Measurements from ENCODE around the gene ADGRG7.

Gene ADGRG7

GRCh38 chr3:100600181-100601042 lies 9.0 kb upstream of the ADGRG7 start:
- DNase-seq (ENCODE audit: low read depth, low spot score), result peak; percentile 11

GRCh38 chr3:100602506-100603444 lies 6.6 kb upstream of the ADGRG7 start:
- DNase-seq (ENCODE audit: low read depth, low spot score), result no peak

GRCh38 chr3:100603469-100603868 lies 5.9 kb upstream of the ADGRG7 start:
- DNase-seq (ENCODE audit: low read depth, low spot score), result peak; percentile 20

- no peak for DNase-seq (ENCODE audit: low read depth, low spot score)
Observed at GRCh38 chr3:100605358-100605757, 4.0 kb upstream of the ADGRG7 start.

- DNase-seq (ENCODE audit: low read depth, low spot score), result no peak
Observed at GRCh38 chr3:100606894-100607512, 2.4 kb upstream of the ADGRG7 start.

- DNase-seq (ENCODE audit: low read depth, low spot score), result no peak
Observed at GRCh38 chr3:100609963-100610362, 562 bp downstream of the ADGRG7 start.

- no peak for DNase-seq (ENCODE audit: low read depth, low spot score)
Observed at GRCh38 chr3:100611221-100611620, 1.8 kb downstream of the ADGRG7 start.

- no peak for DNase-seq (ENCODE audit: low read depth, low spot score)
Observed at GRCh38 chr3:100613721-100614390, 4.5 kb downstream of the ADGRG7 start.

GRCh38 chr3:100614941-100615340 lies 5.5 kb downstream of the ADGRG7 start:
- DNase-seq (ENCODE audit: low read depth, low spot score), result no peak

- peak; percentile 28 for DNase-seq (ENCODE audit: low read depth, low spot score)
Observed at GRCh38 chr3:100615684-100616083, 6.3 kb downstream of the ADGRG7 start.

GRCh38 chr3:100621251-100621650 lies 11.8 kb downstream of the ADGRG7 start:
- DNase-seq (ENCODE audit: low read depth, low spot score), result no peak

- DNase-seq (ENCODE audit: low read depth, low spot score), result no peak
Observed at GRCh38 chr3:100627491-100627890, 18.1 kb downstream of the ADGRG7 start.

- DNase-seq (ENCODE audit: low read depth, low spot score), result no peak
Observed at GRCh38 chr3:100629421-100630127, 20.2 kb downstream of the ADGRG7 start.

GRCh38 chr3:100630664-100631063 lies 21.3 kb downstream of the ADGRG7 start:
- no peak for DNase-seq (ENCODE audit: low read depth, low spot score)

GRCh38 chr3:100631236-100631635 lies 21.8 kb downstream of the ADGRG7 start:
- DNase-seq (ENCODE audit: low read depth, low spot score), result no peak

- DNase-seq (ENCODE audit: low read depth, low spot score), result no peak
Observed at GRCh38 chr3:100634493-100635272, 25.3 kb downstream of the ADGRG7 start.

GRCh38 chr3:100635273-100635701 lies 25.9 kb downstream of the ADGRG7 start:
- no peak for DNase-seq (ENCODE audit: low read depth, low spot score)

GRCh38 chr3:100637197-100637631 lies 27.8 kb downstream of the ADGRG7 start:
- DNase-seq (ENCODE audit: low read depth, low spot score), result no peak

- no peak for DNase-seq (ENCODE audit: low read depth, low spot score)
Observed at GRCh38 chr3:100640633-100641032, 31.2 kb downstream of the ADGRG7 start.

- no peak for DNase-seq (ENCODE audit: low read depth, low spot score)
Observed at GRCh38 chr3:100641471-100642032, 32.2 kb downstream of the ADGRG7 start.
